NT2/D1 (cell line): ENCODE results near the gene TMEM38A.
"Not testable (repeated sequence)": the region's sequence is repeated elsewhere in the genome, so short reads cannot be mapped to it uniquely, and the experiment has no call there.

ENCODE experiments used
- DNase-seq: peaks from one replicate; pipeline ENCODE4 v3.0.0-alpha.2; 2011; ENCODE audit warnings: low read depth, low spot score
- H3K27me3 ChIP-seq: 2 replicates; pipeline ENCODE4 v1.6.0; 2011; ENCODE audit warnings: mild to moderate bottlenecking; ENCODE audit not compliant: insufficient read length, insufficient read depth
- H3K36me3 ChIP-seq: 2 replicates; pipeline ENCODE4 v1.6.1; 2011; ENCODE audit warnings: mild to moderate bottlenecking, low read length, mixed read lengths; ENCODE audit not compliant: insufficient read depth, insufficient read length
- H3K4me1 ChIP-seq: 2 replicates; pipeline ENCODE4 v1.5.1; 2011; ENCODE audit not compliant: insufficient read depth, insufficient read length
- H3K4me3 ChIP-seq: 2 replicates; pipeline ENCODE4 v1.5.1; 2011; ENCODE audit warnings: low read depth; ENCODE audit not compliant: insufficient read length
- H3K9ac ChIP-seq: 2 replicates; pipeline ENCODE4 v1.6.0; 2011; ENCODE audit warnings: low read depth; ENCODE audit not compliant: insufficient read length
- H3K9me3 ChIP-seq: 2 replicates; pipeline ENCODE4 v1.5.1; 2011; ENCODE audit warnings: mild to moderate bottlenecking, low read length; ENCODE audit not compliant: insufficient read depth
- SUZ12 ChIP-seq: IDR thresholded peaks from 2 replicates; pipeline ENCODE4 v1.6.1; 2011; ENCODE audit not compliant: insufficient read length, insufficient read depth; ENCODE audit errors: extremely low read depth
- YY1 ChIP-seq: IDR thresholded peaks from 2 replicates; pipeline ENCODE4 v1.6.1; 2011; ENCODE audit not compliant: insufficient read length, insufficient read depth
- ZNF274 ChIP-seq: IDR thresholded peaks from 2 replicates; pipeline ENCODE4 v1.6.1; 2011; ENCODE audit warnings: mild to moderate bottlenecking, low read depth, low read length

The TMEM38A gene

DNA sequence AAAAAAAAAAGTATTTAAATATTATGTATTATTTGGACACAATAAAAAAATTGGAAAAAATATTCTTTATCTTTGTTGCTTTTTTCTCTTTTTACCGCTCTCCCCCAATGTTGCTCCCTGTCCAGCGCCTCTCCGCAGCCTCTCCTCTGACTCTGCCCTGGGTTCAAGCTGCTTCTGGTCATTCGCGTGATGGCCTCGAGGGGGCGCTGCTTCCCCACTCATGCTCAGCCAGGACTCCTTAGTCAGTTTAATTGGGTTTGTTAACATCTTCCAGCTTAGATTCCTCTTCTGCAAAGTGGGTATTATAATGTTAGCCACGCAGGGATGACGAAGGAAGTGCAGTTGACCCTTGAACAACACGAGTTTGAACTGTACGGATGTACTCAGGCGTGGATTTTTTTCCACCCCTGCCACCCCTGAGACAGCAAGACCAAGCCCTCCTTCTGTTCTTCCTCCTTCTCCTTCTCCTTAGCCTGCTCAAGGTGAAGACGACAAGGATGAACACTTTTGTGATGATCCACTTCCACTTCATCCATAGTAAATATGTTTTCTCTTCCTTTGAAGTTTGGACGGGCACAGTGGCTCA is 53.9 kb downstream of the TMEM38A start:
- TF ChIP-seq SUZ12 (no peak), ZNF274 (no peak), YY1 (no peak)
- H3K9me3 ChIP-seq, result no peaks in the 10 kb centered on the region
- DNase-seq, result peak; percentile 49
- no peaks in the 10 kb centered on the region for H3K27me3 ChIP-seq
- H3K36me3 ChIP-seq, result no peaks in the 10 kb centered on the region
- no peaks in the 10 kb centered on the region for H3K4me1 ChIP-seq
- H3K9ac ChIP-seq, result no peak overlapping the region
- H3K4me3 ChIP-seq, result no peak overlapping the region

- no peak for TF ChIP-seq YY1
- H3K4me1 ChIP-seq, result no peaks in the 10 kb centered on the region
- H3K36me3 ChIP-seq, result no peaks in the 10 kb centered on the region
- no peak for DNase-seq
- no peak overlapping the region for H3K9ac ChIP-seq
- no peak overlapping the region for H3K4me3 ChIP-seq
- no peaks in the 10 kb centered on the region for H3K27me3 ChIP-seq
- no peaks in the 10 kb centered on the region for H3K9me3 ChIP-seq
Measured at GRCh38 chr19:16715611-16716010, 54.7 kb downstream of the TMEM38A start.

- DNase-seq, result no peak
- no peak overlapping the region for H3K9ac ChIP-seq
- H3K4me1 ChIP-seq, result no peaks in the 10 kb centered on the region
- no peaks in the 10 kb centered on the region for H3K36me3 ChIP-seq
- peaks cover 9% of the 10 kb centered on the region; the same call in 1 of the 2 replicates for H3K9me3 ChIP-seq
- no peaks in the 10 kb centered on the region for H3K27me3 ChIP-seq
- no peak overlapping the region for H3K4me3 ChIP-seq
- TF ChIP-seq ZNF274 (no peak), YY1 (no peak), SUZ12 (no peak)
Measured at GRCh38 chr19:16721051-16721450, 60.1 kb downstream of the TMEM38A start.

GRCh38 chr19:16722591-16722990 is 61.7 kb downstream of the TMEM38A start:
- TF ChIP-seq ZNF274 (no peak), SUZ12 (no peak), YY1 (no peak)
- no peaks in the 10 kb centered on the region for H3K36me3 ChIP-seq
- no peaks in the 10 kb centered on the region for H3K27me3 ChIP-seq
- H3K4me3 ChIP-seq, result no peak overlapping the region
- no peak for DNase-seq
- H3K9me3 ChIP-seq, result peaks cover 9% of the 10 kb centered on the region; the same call in 1 of the 2 replicates
- H3K9ac ChIP-seq, result no peak overlapping the region
- H3K4me1 ChIP-seq, result no peaks in the 10 kb centered on the region

- no peak for TF ChIP-seq YY1
- TF ChIP-seq ZNF274, result no peak
- TF ChIP-seq SUZ12, result no peak
- Histone ChIP-seq H3K9me3 (peaks cover 9% of the 10 kb centered on the region; the same call in 1 of the 2 replicates), H3K4me3 (no peak overlapping the region), H3K36me3 (no peaks in the 10 kb centered on the region), H3K4me1 (no peaks in the 10 kb centered on the region), H3K9ac (no peak overlapping the region), H3K27me3 (no peaks in the 10 kb centered on the region)
- no peak for DNase-seq
Measured at GRCh38 chr19:16726916-16727315, 66.0 kb downstream of the TMEM38A start.

DNA sequence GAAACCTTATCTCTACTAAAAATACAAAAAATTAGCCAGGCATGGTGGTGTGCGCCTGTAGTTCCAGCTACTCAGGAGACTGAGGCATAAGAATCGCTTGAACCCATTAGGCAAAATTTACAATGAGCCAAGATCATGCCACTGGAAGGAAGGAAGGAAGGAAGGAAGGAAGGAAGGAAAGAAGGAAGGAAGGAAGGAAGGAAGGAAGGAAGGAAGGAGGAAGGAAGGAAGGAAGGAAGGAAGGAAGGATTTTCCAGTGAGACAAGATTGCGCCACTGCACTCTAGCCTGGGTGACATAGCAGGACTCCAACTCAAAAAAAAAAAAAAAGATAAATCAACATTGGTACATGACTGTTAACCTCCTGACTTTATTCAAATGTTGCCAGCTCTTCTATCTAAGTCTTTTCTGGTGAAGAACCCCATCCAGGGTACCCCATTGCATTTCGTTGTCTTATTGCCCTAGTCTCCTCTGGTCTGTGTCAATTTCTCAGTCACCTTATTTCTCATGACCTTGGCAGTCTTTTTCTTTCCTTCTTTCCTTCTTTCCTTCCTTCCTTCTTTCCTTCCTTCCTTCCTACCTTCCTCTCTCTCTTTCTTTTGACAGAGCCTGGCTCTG is 74.8 kb downstream of the TMEM38A start:
- DNase-seq, H3K4me3 ChIP-seq, H3K36me3 ChIP-seq, H3K9ac ChIP-seq, H3K4me1 ChIP-seq, H3K27me3 ChIP-seq, H3K9me3 ChIP-seq: not testable (repeated sequence)

- Histone ChIP-seq H3K27me3 (no peaks in the 10 kb centered on the region), H3K4me3 (no peak overlapping the region), H3K36me3 (no peaks in the 10 kb centered on the region), H3K9ac (no peak overlapping the region), H3K9me3 (peaks cover 6% of the 10 kb centered on the region; the same call in 1 of the 2 replicates), H3K4me1 (peaks cover 5% of the 10 kb centered on the region)
- peak; percentile 18 for DNase-seq
- no peak for TF ChIP-seq YY1
- no peak for TF ChIP-seq ZNF274
- TF ChIP-seq SUZ12, result no peak
Measured at GRCh38 chr19:16736709-16737108, 75.8 kb downstream of the TMEM38A start.

GRCh38 chr19:16737911-16738310 is 77.0 kb downstream of the TMEM38A start:
- DNase-seq, result no peak
- H3K4me1 ChIP-seq, result peaks cover 5% of the 10 kb centered on the region
- H3K9ac ChIP-seq, result no peak overlapping the region
- TF ChIP-seq ZNF274 (no peak), YY1 (no peak), SUZ12 (no peak)
- H3K36me3 ChIP-seq, result no peaks in the 10 kb centered on the region
- H3K27me3 ChIP-seq, result no peaks in the 10 kb centered on the region
- H3K4me3 ChIP-seq, result no peak overlapping the region
- peaks cover 6% of the 10 kb centered on the region; the same call in 1 of the 2 replicates for H3K9me3 ChIP-seq
